Fibroblast of mammary gland (primary cell): ENCODE measurements around the gene KRT33B.
"Not testable (repeated sequence)": the region's sequence is repeated elsewhere in the genome, so short reads cannot be mapped to it uniquely, and the experiment has no call there.

Experiments
- DNase-seq: peaks from one replicate; pipeline ENCODE4 v3.0.0-alpha.2; 2010; ENCODE audit warnings: low read depth
- H3K4me3 ChIP-seq: 2 replicates; pipeline ENCODE4 v1.5.1; 2011; ENCODE audit warnings: low read depth, mild to moderate bottlenecking, low read length, moderate library complexity; ENCODE audit not compliant: control insufficient read depth
- TF ChIP-seq, protein P1 (sequence below): conservative IDR thresholded peaks from 2 replicates; pipeline ENCODE4 v1.5.1; 2011; ENCODE audit warnings: low read depth, low read length, inconsistent platforms; ENCODE audit not compliant: control insufficient read depth, insufficient read depth

KRT33B gene

DNA sequence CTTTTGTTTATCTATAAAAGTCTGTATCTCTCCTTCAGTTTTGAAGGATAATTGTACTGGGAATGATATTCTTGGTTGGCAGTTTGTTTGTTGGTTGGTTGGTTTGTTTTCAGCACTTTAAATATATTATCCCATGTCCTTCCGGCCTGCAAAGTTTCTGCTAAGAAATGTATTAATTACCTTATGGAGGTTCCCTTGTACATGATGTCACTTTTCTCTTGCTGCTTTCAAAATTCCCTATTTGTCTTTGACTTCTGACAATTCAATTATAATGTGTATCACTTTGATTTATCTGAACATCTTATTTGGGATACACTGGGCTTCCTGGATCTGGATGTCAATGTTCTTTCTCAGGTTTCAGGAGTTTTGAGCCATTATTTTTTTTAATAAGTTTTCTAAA is 16.6 kb upstream of the KRT33B start:
- no peak for DNase-seq

DNA sequence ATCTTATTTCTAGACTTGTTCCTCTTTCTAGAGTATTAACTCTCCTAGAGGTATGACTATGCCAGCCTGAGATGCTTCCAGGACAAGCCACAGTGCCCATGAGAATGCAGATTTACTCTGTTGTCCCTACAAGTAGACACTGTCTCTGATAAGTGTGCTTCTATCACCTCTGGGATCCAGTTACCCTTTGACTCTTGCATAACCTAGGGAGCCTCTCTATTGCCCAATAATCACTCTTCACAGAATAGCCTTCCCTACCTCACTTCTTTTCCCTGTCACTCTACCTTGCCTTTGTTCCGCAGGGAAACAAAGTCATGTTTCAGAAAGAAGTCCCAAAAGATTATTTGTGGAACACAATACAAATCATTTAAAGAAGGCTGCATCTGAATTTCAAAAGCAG is 14.1 kb upstream of the KRT33B start:
- DNase-seq, result no peak
- TF ChIP-seq, protein P1, sequence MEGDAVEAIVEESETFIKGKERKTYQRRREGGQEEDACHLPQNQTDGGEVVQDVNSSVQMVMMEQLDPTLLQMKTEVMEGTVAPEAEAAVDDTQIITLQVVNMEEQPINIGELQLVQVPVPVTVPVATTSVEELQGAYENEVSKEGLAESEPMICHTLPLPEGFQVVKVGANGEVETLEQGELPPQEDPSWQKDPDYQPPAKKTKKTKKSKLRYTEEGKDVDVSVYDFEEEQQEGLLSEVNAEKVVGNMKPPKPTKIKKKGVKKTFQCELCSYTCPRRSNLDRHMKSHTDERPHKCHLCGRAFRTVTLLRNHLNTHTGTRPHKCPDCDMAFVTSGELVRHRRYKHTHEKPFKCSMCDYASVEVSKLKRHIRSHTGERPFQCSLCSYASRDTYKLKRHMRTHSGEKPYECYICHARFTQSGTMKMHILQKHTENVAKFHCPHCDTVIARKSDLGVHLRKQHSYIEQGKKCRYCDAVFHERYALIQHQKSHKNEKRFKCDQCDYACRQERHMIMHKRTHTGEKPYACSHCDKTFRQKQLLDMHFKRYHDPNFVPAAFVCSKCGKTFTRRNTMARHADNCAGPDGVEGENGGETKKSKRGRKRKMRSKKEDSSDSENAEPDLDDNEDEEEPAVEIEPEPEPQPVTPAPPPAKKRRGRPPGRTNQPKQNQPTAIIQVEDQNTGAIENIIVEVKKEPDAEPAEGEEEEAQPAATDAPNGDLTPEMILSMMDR, result no peak
- no peak overlapping the region for H3K4me3 ChIP-seq

More for the DNA sequence above, 16.6 kb upstream of the KRT33B start:
- TF ChIP-seq, protein P1, result no peak
- H3K4me3 ChIP-seq, result no peak overlapping the region

DNA sequence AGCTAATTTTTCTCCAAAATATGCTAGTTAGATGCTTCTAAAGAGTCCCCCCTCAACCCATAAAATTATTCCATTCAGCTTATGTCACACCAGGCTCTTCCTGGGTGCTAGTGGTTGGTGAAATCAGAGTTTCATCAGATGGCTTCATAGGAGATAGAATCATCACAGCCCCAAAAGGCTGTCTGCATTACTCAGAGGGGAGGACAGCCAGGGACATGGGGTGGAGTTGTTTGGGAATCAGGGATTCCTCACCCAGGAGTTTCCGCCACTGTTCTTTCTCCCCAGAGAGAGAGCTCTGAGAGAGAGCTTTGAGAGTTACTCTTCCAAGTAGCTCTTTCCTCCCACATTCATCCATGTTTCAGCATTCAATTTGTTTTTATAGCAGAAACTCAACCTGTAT is 12.8 kb upstream of the KRT33B start:
- TF ChIP-seq, protein P1, result no peak
- DNase-seq, result peak; percentile 68
- H3K4me3 ChIP-seq, result no peak overlapping the region

DNA sequence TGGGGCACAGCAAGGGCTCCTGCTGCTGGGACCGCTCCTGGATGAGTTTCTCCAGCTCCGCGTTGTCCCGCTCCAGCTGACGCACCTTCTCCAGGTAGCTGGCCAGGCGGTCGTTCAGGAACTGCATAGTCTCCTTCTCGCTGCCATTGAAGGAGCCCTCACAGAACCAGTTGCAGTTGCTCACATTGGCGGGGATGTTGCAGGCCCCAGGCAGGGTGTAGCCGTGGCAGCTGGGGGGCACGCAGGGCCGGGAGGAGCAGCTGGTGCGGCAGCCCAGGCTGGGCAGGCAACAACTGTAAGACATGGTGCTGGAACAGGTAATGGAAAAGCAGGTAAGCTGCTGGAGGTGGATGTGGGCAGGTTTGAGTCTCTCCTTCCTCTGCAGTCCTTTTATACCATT is 12.3 kb upstream of the KRT33B start, which contains the start of gene KRT34:
Gene KRT34, minus strand, starts transcription at position 364 of the 400 bp plus-strand sequence. Its CDS starts 60 bp downstream, at position 304.
- not testable (repeated sequence) for DNase-seq, H3K4me3 ChIP-seq

DNA sequence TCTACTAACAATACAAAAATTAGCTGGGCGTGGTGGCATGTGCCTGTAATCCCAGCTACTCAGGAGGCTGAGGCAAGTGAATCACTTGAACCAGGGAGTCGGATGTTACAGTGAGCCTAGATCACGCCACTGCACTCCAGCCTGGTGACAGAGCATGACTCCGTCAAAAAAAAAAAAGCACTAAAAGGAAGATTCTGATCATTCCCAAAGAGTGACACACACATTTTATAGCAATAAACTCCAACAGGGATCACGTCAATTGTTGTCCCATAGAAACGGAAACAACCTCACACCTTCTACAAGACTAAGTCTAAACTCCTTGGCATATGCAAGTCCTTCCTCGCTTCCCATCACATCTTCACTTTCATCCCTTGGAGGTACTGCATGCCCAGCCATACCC is 10.5 kb upstream of the KRT33B start:
- H3K4me3 ChIP-seq, result not testable (repeated sequence)
- peak; percentile 82 for DNase-seq

DNA sequence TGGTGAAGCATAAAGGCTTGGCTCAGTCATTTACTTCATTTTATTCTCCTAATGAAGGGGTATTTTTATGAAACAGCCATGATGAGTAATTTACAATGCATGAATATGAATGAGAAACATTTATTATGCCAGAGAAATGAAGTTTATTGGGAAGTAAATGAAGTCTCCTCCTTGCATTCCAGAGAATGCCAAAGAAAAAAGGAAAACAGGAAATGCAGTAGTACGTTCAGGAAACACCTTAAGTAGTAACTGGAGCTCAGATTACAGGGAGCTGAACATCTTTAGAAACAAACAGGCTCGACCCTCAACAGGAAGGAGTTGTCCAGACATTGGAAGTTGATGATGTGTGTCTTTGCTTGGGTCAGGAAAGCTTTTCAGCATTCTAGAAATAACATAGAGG is 7.9 kb upstream of the KRT33B start:
- no peak overlapping the region for H3K4me3 ChIP-seq
- DNase-seq, result peak; percentile 18
- TF ChIP-seq, protein P1, result no peak

DNA sequence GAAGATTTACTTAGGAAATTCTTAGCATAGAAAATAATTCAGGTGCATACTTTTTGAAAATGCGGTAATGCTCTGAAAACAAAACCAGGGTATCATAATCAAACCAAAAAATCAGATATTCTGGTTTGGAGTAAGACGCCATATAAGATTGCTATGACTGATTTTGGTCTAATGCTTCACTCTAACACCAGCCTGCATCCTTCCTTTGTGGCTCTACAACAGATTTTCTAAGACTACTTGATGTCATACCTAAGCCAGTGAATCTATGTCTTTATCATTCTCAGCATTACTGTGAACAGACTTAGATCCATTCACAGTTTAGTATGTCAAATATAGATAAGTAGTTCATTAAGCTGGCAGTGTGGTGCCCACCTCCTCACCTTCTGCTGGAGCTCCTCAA is 590 bp downstream of the KRT33B start:
- DNase-seq, result no peak
- TF ChIP-seq, protein P1, result no peak

DNA sequence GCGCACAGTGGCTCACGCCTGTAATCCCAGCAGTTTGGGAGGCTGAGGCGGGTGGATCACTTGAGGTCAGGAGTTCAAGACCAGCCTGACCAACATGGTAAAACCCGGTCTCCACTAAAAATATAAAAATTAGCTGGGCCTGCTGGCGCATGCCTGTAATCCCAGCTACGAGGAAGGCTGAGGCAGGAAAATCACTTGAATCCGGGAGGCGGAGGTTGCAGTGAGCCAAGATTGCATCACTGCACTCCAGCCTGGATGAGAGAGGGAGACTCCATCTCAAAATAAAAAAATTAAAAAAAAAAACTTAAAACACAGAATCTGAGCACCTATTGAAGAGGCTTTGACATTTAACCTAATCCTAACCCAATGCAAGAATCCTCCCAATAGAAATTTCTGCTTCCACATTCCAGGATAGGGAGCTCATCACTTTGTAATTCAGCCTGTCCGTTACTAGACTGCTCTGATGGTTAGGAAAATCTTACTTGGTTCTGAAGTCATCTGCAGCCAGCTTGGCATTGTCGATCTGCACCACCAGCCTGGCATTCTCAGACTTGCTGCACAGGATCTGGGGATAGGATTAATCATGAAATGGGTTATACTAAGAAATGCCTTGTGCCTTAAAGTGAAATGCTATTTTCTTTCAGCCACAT is 2.1 kb downstream of the KRT33B start:
- no peak overlapping the region for H3K4me3 ChIP-seq
- TF ChIP-seq, protein P1, result no peak
- peak; percentile 23 for DNase-seq

More for the DNA sequence above, 590 bp downstream of the KRT33B start:
- no peak overlapping the region for H3K4me3 ChIP-seq
